Fibroblast of lung (primary cell): ENCODE data around the gene GHR. TPM values are rescaled to one million over a fixed set of nuclear protein-coding genes. Genes with fewer than 3 reads are reported as not detected.

Experiments
- DNase-seq, 2 donors: peaks; one replicate each; pipeline versions ENCODE4 v3.0.0 to v3.0.0-alpha.2; 2010; ENCODE audit warnings: low read depth in 2 of 2
- H2AFZ ChIP-seq: 2 replicates; pipeline ENCODE4 v1.5.1; 2012; ENCODE audit warnings: low read length, control low read depth, inconsistent platforms
- H3K27ac ChIP-seq: 2 replicates; pipeline ENCODE4 v1.5.1; 2011; ENCODE audit warnings: low read length, control low read depth; ENCODE audit not compliant: insufficient read depth
- H3K27me3 ChIP-seq: 2 replicates; pipeline ENCODE4 v1.5.1; 2011; ENCODE audit warnings: mild to moderate bottlenecking, low read length; ENCODE audit not compliant: control insufficient read depth, insufficient read depth
- H3K36me3 ChIP-seq: 2 replicates; pipeline ENCODE4 v1.5.1; 2011; ENCODE audit warnings: low read length; ENCODE audit not compliant: control insufficient read depth, insufficient read depth
- H3K4me1 ChIP-seq: 2 replicates; pipeline ENCODE4 v1.5.1; 2011; ENCODE audit warnings: low read length; ENCODE audit not compliant: control insufficient read depth, insufficient read depth; ENCODE audit errors: extremely low read depth
- H3K4me2 ChIP-seq: 2 replicates; pipeline ENCODE4 v1.5.1; 2011; ENCODE audit warnings: low read length, control low read depth; ENCODE audit not compliant: insufficient read depth; ENCODE audit errors: extremely low read depth
- H3K4me3 ChIP-seq, 4 experiments: fragments of 200-600 bp in 1 of 4; sonication (generic) in 1 of 4; replicated peaks in 1 of 4; 2 replicates each; pipeline ENCODE4 v1.5.1; 2011 to 2016; ENCODE audit warnings: low read length in 4 of 4, low read depth in 3 of 4, mild to moderate bottlenecking in 3 of 4, control low read depth in 2 of 4, inconsistent platforms in 1 of 4, mixed read lengths in 1 of 4; ENCODE audit not compliant: insufficient read depth in 1 of 4; ENCODE audit errors: control extremely low read depth in 1 of 4
- H3K79me2 ChIP-seq: 2 replicates; pipeline ENCODE4 v1.5.1; 2012; ENCODE audit warnings: mild to moderate bottlenecking, low read length, inconsistent platforms; ENCODE audit not compliant: control insufficient read depth, insufficient read depth
- H3K9ac ChIP-seq: 2 replicates; pipeline ENCODE4 v1.5.1; 2011; ENCODE audit warnings: mild to moderate bottlenecking, low read length, control low read depth; ENCODE audit not compliant: insufficient read depth
- H3K9me3 ChIP-seq: 2 replicates; pipeline ENCODE4 v1.5.1; 2012; ENCODE audit warnings: low read depth, low read length; ENCODE audit not compliant: control insufficient read depth, insufficient read depth
- H4K20me1 ChIP-seq: 2 replicates; pipeline ENCODE4 v1.5.1; 2011; ENCODE audit warnings: low read length; ENCODE audit not compliant: control insufficient read depth, insufficient read depth; ENCODE audit errors: extremely low read depth
- EZH2 ChIP-seq: IDR thresholded peaks from 2 replicates; pipeline ENCODE4 v1.5.1; 2012; ENCODE audit warnings: low read length, control low read depth, mild to moderate bottlenecking; ENCODE audit errors: missing control alignments
- polyA plus RNA-seq, 2 donors: library from polyadenylated mRNA; depleted of rRNA in 1 of 2; stranded (reverse) in 1 of 2; unstranded in 1 of 2; fragments of >200 nt; gene quantifications; 2 replicates each; pipeline ENCODE4 v1.2.1, GENCODE V29; 2011 to 2012; ENCODE audit warnings: missing spikeins in 1 of 2
- total RNA-seq: library from RNA; depleted of rRNA; stranded (reverse); fragments of >200 nt; gene quantifications from 2 replicates; pipeline ENCODE4 v1.2.1, GENCODE V29; 2014
- TF ChIP-seq, protein P1 (sequence below), 2 donors: IDR thresholded peaks in 1 of 2; conservative IDR thresholded peaks in 1 of 2; 1 replicate in 1 of 2; 2 replicates in 1 of 2; pipeline ENCODE4 v1.5.1; 2011 to 2012; ENCODE audit warnings: low read length in 2 of 2, control low read depth in 1 of 2, inconsistent platforms in 1 of 2, low read depth in 1 of 2, mild to moderate bottlenecking in 1 of 2

Gene GHR
- total and polyA plus RNA-seq, 2 donors (not counting 1 experiment from before 2014, with no cell fraction given), result 2.3 to 2.4 TPM

DNA sequence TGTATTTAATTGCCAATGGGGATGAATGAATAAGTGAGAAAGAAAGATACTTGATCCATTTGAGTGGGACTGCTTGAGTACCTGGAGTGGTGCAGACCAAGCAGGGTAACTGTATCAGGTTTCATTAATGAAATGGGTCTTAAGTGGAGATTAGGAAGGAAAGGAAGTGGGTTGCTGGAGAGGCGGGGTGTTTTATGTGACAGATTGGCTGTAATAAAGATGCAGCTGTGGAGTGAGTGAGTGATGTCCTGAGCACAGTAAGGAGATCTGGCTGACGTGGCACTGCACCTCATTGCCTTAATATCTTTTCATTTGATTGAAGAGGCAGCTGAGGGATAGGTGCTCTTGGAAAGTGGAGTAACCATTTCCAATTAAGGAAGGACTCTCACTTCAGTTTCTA lies 172.4 kb downstream of the GHR start:
- no peaks in the 10 kb centered on the region for H3K27me3 ChIP-seq
- H4K20me1 ChIP-seq, result no peaks in the 10 kb centered on the region
- H3K9me3 ChIP-seq, result no peaks in the 10 kb centered on the region
- TF ChIP-seq, protein P1, sequence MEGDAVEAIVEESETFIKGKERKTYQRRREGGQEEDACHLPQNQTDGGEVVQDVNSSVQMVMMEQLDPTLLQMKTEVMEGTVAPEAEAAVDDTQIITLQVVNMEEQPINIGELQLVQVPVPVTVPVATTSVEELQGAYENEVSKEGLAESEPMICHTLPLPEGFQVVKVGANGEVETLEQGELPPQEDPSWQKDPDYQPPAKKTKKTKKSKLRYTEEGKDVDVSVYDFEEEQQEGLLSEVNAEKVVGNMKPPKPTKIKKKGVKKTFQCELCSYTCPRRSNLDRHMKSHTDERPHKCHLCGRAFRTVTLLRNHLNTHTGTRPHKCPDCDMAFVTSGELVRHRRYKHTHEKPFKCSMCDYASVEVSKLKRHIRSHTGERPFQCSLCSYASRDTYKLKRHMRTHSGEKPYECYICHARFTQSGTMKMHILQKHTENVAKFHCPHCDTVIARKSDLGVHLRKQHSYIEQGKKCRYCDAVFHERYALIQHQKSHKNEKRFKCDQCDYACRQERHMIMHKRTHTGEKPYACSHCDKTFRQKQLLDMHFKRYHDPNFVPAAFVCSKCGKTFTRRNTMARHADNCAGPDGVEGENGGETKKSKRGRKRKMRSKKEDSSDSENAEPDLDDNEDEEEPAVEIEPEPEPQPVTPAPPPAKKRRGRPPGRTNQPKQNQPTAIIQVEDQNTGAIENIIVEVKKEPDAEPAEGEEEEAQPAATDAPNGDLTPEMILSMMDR (conservative IDR thresholded peaks at IDR 0.05 in 1 of 2, IDR thresholded peaks at IDR 0.05 in 1 of 2; ENCODE audit: low read depth in 1 of 2, low read length in 2 of 2), result no peak
- no peak for TF ChIP-seq EZH2
- H3K36me3 ChIP-seq, result no peaks in the 10 kb centered on the region
- no peaks in the 10 kb centered on the region for H3K79me2 ChIP-seq
- no peak overlapping the region for H3K4me2 ChIP-seq
- no peak overlapping the region for H3K27ac ChIP-seq
- no peak overlapping the region for H3K4me3 ChIP-seq
- no peak overlapping the region for H3K9ac ChIP-seq
- no peak overlapping the region for H2AFZ ChIP-seq
- DNase-seq, result no peak
- H3K4me1 ChIP-seq, result no peaks in the 10 kb centered on the region

DNA sequence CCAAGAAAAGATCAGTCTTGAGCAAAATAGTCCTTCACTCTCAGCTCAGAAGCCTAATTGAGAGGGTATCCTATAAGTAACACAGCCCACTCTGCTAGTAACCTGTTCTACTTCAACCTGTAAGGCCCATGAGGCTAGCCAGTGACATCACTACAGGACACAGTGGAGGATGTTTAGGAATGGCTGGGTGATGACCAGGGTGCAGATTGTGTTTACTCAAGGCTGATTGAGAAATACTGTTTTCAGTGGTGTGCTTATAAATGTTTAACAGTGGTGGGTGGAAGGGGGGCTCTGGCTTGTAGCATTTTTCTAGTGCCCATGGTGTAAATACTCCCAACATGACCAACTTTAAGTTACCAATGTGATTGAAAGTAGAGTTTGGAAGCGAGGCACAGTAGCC lies 173.6 kb downstream of the GHR start:
- no peak for DNase-seq
- no peaks in the 10 kb centered on the region for H4K20me1 ChIP-seq
- H3K27ac ChIP-seq, result no peak overlapping the region
- no peak for TF ChIP-seq EZH2
- TF ChIP-seq, protein P1 (conservative IDR thresholded peaks at IDR 0.05 in 1 of 2, IDR thresholded peaks at IDR 0.05 in 1 of 2; ENCODE audit: low read depth in 1 of 2, low read length in 2 of 2), result no peak
- H3K79me2 ChIP-seq, result no peaks in the 10 kb centered on the region
- H3K4me3 ChIP-seq, result no peak overlapping the region
- H3K4me2 ChIP-seq, result no peak overlapping the region
- H3K27me3 ChIP-seq, result no peaks in the 10 kb centered on the region
- H3K9me3 ChIP-seq, result no peaks in the 10 kb centered on the region
- no peak overlapping the region for H2AFZ ChIP-seq
- H3K9ac ChIP-seq, result no peak overlapping the region
- no peaks in the 10 kb centered on the region for H3K4me1 ChIP-seq
- H3K36me3 ChIP-seq, result no peaks in the 10 kb centered on the region

DNA sequence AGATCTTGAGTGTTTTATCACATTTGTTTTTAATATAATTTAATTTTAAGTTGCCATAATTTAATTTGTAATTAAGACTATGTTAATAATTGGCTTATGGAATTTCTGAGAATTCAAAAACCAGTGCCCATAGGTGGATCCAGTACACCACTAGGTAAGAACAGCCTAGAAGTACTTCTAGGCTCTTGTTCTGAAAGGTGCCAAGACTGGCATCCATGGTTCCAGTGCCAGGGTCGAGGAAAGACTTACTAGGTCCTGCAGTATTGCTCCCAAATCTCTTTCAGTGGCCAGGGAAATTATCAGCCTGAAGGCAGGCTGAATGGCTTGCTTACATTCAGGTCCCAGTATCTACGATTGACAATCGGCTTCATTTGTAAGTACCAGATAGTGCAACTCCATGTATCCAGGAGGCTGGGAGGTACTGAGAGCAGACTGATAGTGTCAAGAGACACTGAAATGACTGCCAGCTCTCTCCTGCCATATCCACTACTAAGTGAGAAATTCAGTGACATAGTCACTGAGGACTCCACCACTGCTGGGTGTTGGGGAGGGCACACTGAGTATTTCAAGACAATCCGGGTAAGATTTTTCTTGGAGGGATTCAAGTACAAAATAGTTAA lies 174.2 kb downstream of the GHR start:
- H4K20me1 ChIP-seq, result no peaks in the 10 kb centered on the region
- TF ChIP-seq, protein P1 (conservative IDR thresholded peaks at IDR 0.05 in 1 of 2, IDR thresholded peaks at IDR 0.05 in 1 of 2; ENCODE audit: low read depth in 1 of 2, low read length in 2 of 2), result no peak
- TF ChIP-seq EZH2, result no peak
- H3K36me3 ChIP-seq, result no peaks in the 10 kb centered on the region
- H3K27me3 ChIP-seq, result no peaks in the 10 kb centered on the region
- H3K4me2 ChIP-seq, result no peak overlapping the region
- no peak overlapping the region for H3K9ac ChIP-seq
- H3K9me3 ChIP-seq, result no peaks in the 10 kb centered on the region
- H2AFZ ChIP-seq, result no peak overlapping the region
- DNase-seq, result no peak
- H3K4me3 ChIP-seq, result no peak overlapping the region
- H3K79me2 ChIP-seq, result no peaks in the 10 kb centered on the region
- H3K27ac ChIP-seq, result no peak overlapping the region
- H3K4me1 ChIP-seq, result no peaks in the 10 kb centered on the region
